NCI-H345 treated with DMSO at 0.1 percent for 48 hours (cell line): ENCODE measurements around the gene CCDC71.

ENCODE experiments used
- DNase-seq: peaks from one replicate; lab custom pipeline; 2025; ENCODE audit not compliant: unreplicated experiment; lab: John Stamatoyannopoulos, UW

CCDC71 gene

GRCh38 chr3:49171119-49171774 is 5.1 kb upstream of the CCDC71 start, which contains the start of gene KLHDC8B:
TSS of gene KLHDC8B (plus strand) at chr3:49171598. CDS start at chr3:49172770, 1,172 bp downstream.
- peak; percentile 48 for DNase-seq

- no peak for DNase-seq
Measured at GRCh38 chr3:49170744-49171118, 4.6 kb upstream of the CCDC71 start.

- no peak for DNase-seq
Measured at GRCh38 chr3:49166752-49167556, 823 bp upstream of the CCDC71 start.

- DNase-seq: no peak
Measured at GRCh38 chr3:49164983-49165720, 979 bp downstream of the CCDC71 start.

GRCh38 chr3:49163609-49164008 is 2.5 kb downstream of the CCDC71 start:
- DNase-seq: no peak

GRCh38 chr3:49162751-49163419 is 3.2 kb downstream of the CCDC71 start:
- no peak for DNase-seq

- DNase-seq: no peak
Measured at GRCh38 chr3:49161808-49162530, 4.2 kb downstream of the CCDC71 start.

- no peak for DNase-seq
Measured at GRCh38 chr3:49161197-49161596, 4.9 kb downstream of the CCDC71 start.

GRCh38 chr3:49158792-49159191 is 7.3 kb downstream of the CCDC71 start:
- no peak for DNase-seq

GRCh38 chr3:49158103-49158709 is 7.9 kb downstream of the CCDC71 start:
- DNase-seq: no peak

GRCh38 chr3:49157289-49157688 is 8.8 kb downstream of the CCDC71 start:
- no peak for DNase-seq

- no peak for DNase-seq
Measured at GRCh38 chr3:49153349-49153912, 12.7 kb downstream of the CCDC71 start.

- no peak for DNase-seq
Measured at GRCh38 chr3:49151610-49152009, 14.5 kb downstream of the CCDC71 start.

- no peak for DNase-seq
Measured at GRCh38 chr3:49148159-49148558, 18.0 kb downstream of the CCDC71 start.

GRCh38 chr3:49140080-49140479 is 26.1 kb downstream of the CCDC71 start:
- DNase-seq: no peak

GRCh38 chr3:49135499-49135898 is 30.6 kb downstream of the CCDC71 start:
- DNase-seq: no peak

GRCh38 chr3:49134471-49135265 is 31.5 kb downstream of the CCDC71 start:
- DNase-seq: no peak

- peak; percentile 27 for DNase-seq
Measured at GRCh38 chr3:49133226-49133951, 32.7 kb downstream of the CCDC71 start.
